Body of pancreas (tissue), 4 donors: ENCODE results near the gene B3GNT2.

Experiments
- POLR2A ChIP-seq, 3 donors: fragments of 450-650 bp; IDR thresholded peaks; one replicate each; pipeline ENCODE4 v1.6.1; 2016; ENCODE audit warnings: antibody characterized with exemption in 3 of 3, mild to moderate bottlenecking in 2 of 3
- TF ChIP-seq, protein P1 (sequence below), 7 experiments: fragments of 450-650 bp in 4 of 7; fragments of 200-600 bp in 3 of 7; sonication (generic) in 3 of 7; IDR thresholded peaks; one replicate each; pipeline ENCODE4 v1.5.1; 2016 to 2019; ENCODE audit warnings: antibody characterized with exemption in 7 of 7

DNA sequence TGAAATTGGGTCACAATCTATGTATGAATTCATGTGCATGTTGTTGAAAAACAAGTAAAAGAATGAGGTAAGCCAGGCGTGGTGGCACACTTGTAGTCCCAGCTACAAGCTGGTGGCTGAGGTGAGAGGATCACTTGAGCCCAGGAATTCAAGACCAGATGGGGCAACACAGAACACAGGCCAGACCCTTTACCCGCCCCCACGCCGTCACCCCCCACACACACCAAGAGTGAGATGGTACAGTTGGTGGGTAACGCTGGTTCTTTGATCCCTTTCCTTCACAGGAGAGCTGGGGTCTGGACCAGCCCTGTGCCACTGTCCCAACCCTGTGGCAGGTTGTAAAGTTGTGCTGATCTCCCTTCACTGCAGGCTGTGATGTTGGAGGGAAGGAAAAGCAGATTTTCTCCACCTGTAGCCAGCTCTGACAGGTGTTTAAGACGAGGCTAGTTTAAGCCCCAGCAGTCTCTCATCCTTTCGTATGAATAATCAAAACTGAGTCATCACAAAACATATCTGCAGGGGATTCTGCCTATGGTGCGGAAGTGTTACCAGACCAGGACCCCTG lies 13.6 kb downstream of the B3GNT2 start:
- TF ChIP-seq POLR2A (IDR thresholded peaks at IDR 0.05): no peak
- TF ChIP-seq, protein P1, sequence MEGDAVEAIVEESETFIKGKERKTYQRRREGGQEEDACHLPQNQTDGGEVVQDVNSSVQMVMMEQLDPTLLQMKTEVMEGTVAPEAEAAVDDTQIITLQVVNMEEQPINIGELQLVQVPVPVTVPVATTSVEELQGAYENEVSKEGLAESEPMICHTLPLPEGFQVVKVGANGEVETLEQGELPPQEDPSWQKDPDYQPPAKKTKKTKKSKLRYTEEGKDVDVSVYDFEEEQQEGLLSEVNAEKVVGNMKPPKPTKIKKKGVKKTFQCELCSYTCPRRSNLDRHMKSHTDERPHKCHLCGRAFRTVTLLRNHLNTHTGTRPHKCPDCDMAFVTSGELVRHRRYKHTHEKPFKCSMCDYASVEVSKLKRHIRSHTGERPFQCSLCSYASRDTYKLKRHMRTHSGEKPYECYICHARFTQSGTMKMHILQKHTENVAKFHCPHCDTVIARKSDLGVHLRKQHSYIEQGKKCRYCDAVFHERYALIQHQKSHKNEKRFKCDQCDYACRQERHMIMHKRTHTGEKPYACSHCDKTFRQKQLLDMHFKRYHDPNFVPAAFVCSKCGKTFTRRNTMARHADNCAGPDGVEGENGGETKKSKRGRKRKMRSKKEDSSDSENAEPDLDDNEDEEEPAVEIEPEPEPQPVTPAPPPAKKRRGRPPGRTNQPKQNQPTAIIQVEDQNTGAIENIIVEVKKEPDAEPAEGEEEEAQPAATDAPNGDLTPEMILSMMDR (IDR thresholded peaks at IDR 0.05): no peak
